ENCODE results near the gene DNMT3B. TPM values are rescaled to one million over a fixed set of nuclear protein-coding genes. Genes with fewer than 3 reads are reported as not detected.

Gene DNMT3B
- total and polyA plus RNA-seq, 7 experiments from 2014 or later = 0.32 to 2.5 (median 0.66) TPM

GRCh38 chr20:32828029-32828680 is 66.0 kb downstream of the DNMT3B start:
- intact Hi-C loops (cut with micrococcal nuclease) = loop anchor here in 1 of 2 donors (1.0 kb wide), 1 partner anchor 8 kb away; no protein-coding TSS in a partner anchor
- H3K4me3 Mint-ChIP-seq = peak overlapping the region in 7 of 10 donors; percentile 7 to 70 (median 23)
- CTCF ChIA-PET = interaction anchor here (1.2 kb wide), 1 partner anchor 9 kb away, joined by 3 read pairs; no protein-coding TSS in a partner anchor
- peak overlapping the region; percentile 16 for H3K27ac ChIP-seq (ENCODE audit: low read depth, low read length)
- H3K4me3 ChIP-seq (ENCODE audit: low read length) = no peak overlapping the region
- H3K4me1 ChIP-seq (ENCODE audit: control insufficient read depth in 2 of 2, insufficient read depth in 2 of 2, low read length in 2 of 2) = peaks cover 10 to 44% of the 10 kb centered on the region in 2 donors
- no peaks in the 10 kb centered on the region for H3K27me3 Mint-ChIP-seq
- H3K9me3 Mint-ChIP-seq = no peaks in the 10 kb centered on the region
- H3K36me3 Mint-ChIP-seq = peaks cover 6 to 35% (median 28%) of the 10 kb centered on the region in 5 donors
- DNase-seq = no peak
- H3K27me3 ChIP-seq (ENCODE audit: control insufficient read depth in 2 of 2, insufficient read depth in 2 of 2, low read length in 2 of 2) = no peaks in the 10 kb centered on the region
- no peak for ATAC-seq
- no peaks in the 10 kb centered on the region for H3K9me3 ChIP-seq (ENCODE audit: control insufficient read depth in 2 of 3, low read length in 3 of 3)
- peak overlapping the region; percentile 53 to 86 (median 73) for H3K27ac Mint-ChIP-seq
- POLR2A ChIA-PET = interaction anchor here (1.2 kb wide), 1 partner anchor 8 kb away, joined by 5 read pairs; the partner anchor contains the start of gene MAPRE1
- peaks cover 5 to 22% (median 7%) of the 10 kb centered on the region in 3 experiments for H3K36me3 ChIP-seq (ENCODE audit: control insufficient read depth in 2 of 3, insufficient read depth in 3 of 3, low read length in 3 of 3)
- H3K4me1 Mint-ChIP-seq = peaks cover 40 to 91% (median 84%) of the 10 kb centered on the region in 7 donors

- Mint-ChIP-seq H3K36me3 (peaks cover 6 to 35% (median 28%) of the 10 kb centered on the region in 5 donors), H3K27ac (peak overlapping the region; percentile 15 to 89 (median 84)), H3K4me3 (peak overlapping the region in 9 of 10 donors; percentile 11 to 70 (median 51)), H3K9me3 (no peaks in the 10 kb centered on the region), H3K27me3 (no peaks in the 10 kb centered on the region), H3K4me1 (peaks cover 35 to 87% (median 81%) of the 10 kb centered on the region in 7 donors)
- no peak for DNase-seq
- H3K36me3 ChIP-seq (ENCODE audit: control insufficient read depth in 2 of 3, insufficient read depth in 3 of 3, low read length in 3 of 3) = peaks cover 10 to 27% (median 14%) of the 10 kb centered on the region in 3 experiments
- ATAC-seq = no peak
- no peak overlapping the region for H3K27ac ChIP-seq (ENCODE audit: low read depth, low read length)
- no peak overlapping the region for H3K4me3 ChIP-seq (ENCODE audit: low read length)
- POLR2A ChIA-PET = interaction anchor here (0.6 to 1.8 kb wide), 3 partner anchors 8 to 11 kb away, joined by 3 to 10 read pairs (median 3); partner anchors contain the start of gene MAPRE1
- intact Hi-C loops (cut with micrococcal nuclease) = loop anchor here (2.0 to 5.0 kb wide), 2 partner anchors 37 kb away; no protein-coding TSS in a partner anchor
- peaks cover 8 to 49% of the 10 kb centered on the region in 2 donors for H3K4me1 ChIP-seq (ENCODE audit: control insufficient read depth in 2 of 2, insufficient read depth in 2 of 2, low read length in 2 of 2)
- CTCF ChIA-PET = interaction anchor here (0.7 to 1.2 kb wide), 3 partner anchors 9 to 39 kb away, joined by 3 to 4 read pairs (median 3); no protein-coding TSS in a partner anchor
- no peaks in the 10 kb centered on the region for H3K9me3 ChIP-seq (ENCODE audit: control insufficient read depth in 2 of 3, low read length in 3 of 3)
- no peaks in the 10 kb centered on the region for H3K27me3 ChIP-seq (ENCODE audit: control insufficient read depth in 2 of 2, insufficient read depth in 2 of 2, low read length in 2 of 2)
Observed at GRCh38 chr20:32829311-32830005, 67.3 kb downstream of the DNMT3B start.

- peak in 2 of 9 donors; percentile 18 to 33 for DNase-seq
- peak overlapping the region; percentile 34 to 90 (median 85) for H3K27ac Mint-ChIP-seq
Observed at GRCh38 chr20:32830437-32830836, 68.3 kb downstream of the DNMT3B start.

GRCh38 chr20:32831982-32832381 is 69.8 kb downstream of the DNMT3B start:
- intact Hi-C loops (cut with micrococcal nuclease) = loop anchor here (2.0 to 5.0 kb wide), 3 partner anchors 13 to 40 kb away; partner anchors contain the start of gene MAPRE1 (in 1 of the 2)
- no peak overlapping the region for H3K4me3 ChIP-seq (ENCODE audit: low read length)
- DNase-seq (no peak), ATAC-seq (no peak)
- peaks cover 8 to 55% of the 10 kb centered on the region in 2 donors for H3K4me1 ChIP-seq (ENCODE audit: control insufficient read depth in 2 of 2, insufficient read depth in 2 of 2, low read length in 2 of 2)
- H3K36me3 Mint-ChIP-seq = peaks cover 6 to 42% (median 24%) of the 10 kb centered on the region in 5 donors
- H3K27me3 Mint-ChIP-seq = no peaks in the 10 kb centered on the region
- no peaks in the 10 kb centered on the region for H3K9me3 ChIP-seq (ENCODE audit: control insufficient read depth in 2 of 3, low read length in 3 of 3)
- peaks cover 38 to 87% (median 83%) of the 10 kb centered on the region in 7 donors for H3K4me1 Mint-ChIP-seq
- no peak overlapping the region for H3K27ac ChIP-seq (ENCODE audit: low read depth, low read length)
- no peaks in the 10 kb centered on the region for H3K27me3 ChIP-seq (ENCODE audit: control insufficient read depth in 2 of 2, insufficient read depth in 2 of 2, low read length in 2 of 2)
- no peaks in the 10 kb centered on the region for H3K9me3 Mint-ChIP-seq
- peak overlapping the region in 8 of 9 donors; percentile 82 to 92 (median 88) for H3K27ac Mint-ChIP-seq
- CTCF ChIA-PET = interaction anchor here (1.2 kb wide), 1 partner anchor 41 kb away, joined by 3 read pairs; no protein-coding TSS in a partner anchor
- H3K4me3 Mint-ChIP-seq = peak overlapping the region; percentile 17 to 81 (median 69)
- H3K36me3 ChIP-seq (ENCODE audit: control insufficient read depth in 2 of 3, insufficient read depth in 3 of 3, low read length in 3 of 3) = peaks cover 10 to 29% (median 14%) of the 10 kb centered on the region in 3 experiments
- POLR2A ChIA-PET = interaction anchor here (2.1 kb wide), 1 partner anchor 11 kb away, joined by 10 read pairs; no protein-coding TSS in a partner anchor

More at GRCh38 chr20:32830437-32830836, 68.3 kb downstream of the DNMT3B start:
- H3K4me3 ChIP-seq (ENCODE audit: low read length) = no peak overlapping the region
- intact Hi-C loops (cut with micrococcal nuclease) = loop anchor here (2.0 to 5.0 kb wide), 2 partner anchors 38 kb away; no protein-coding TSS in a partner anchor
- peaks cover 35 to 87% (median 78%) of the 10 kb centered on the region in 7 donors for H3K4me1 Mint-ChIP-seq
- ChIA-PET CTCF (interaction anchor here (1.0 kb wide), 1 partner anchor 10 kb away, joined by 4 read pairs; no protein-coding TSS in a partner anchor), POLR2A (interaction anchor here (0.7 to 1.8 kb wide), 2 partner anchors 9 to 10 kb away, joined by 3 to 10 read pairs; partner anchors contain the start of gene MAPRE1)
- H3K36me3 ChIP-seq (ENCODE audit: control insufficient read depth in 2 of 3, insufficient read depth in 3 of 3, low read length in 3 of 3) = peaks cover 10 to 27% (median 14%) of the 10 kb centered on the region in 3 experiments
- peaks cover 6 to 35% (median 28%) of the 10 kb centered on the region in 5 donors for H3K36me3 Mint-ChIP-seq
- no peaks in the 10 kb centered on the region for H3K27me3 Mint-ChIP-seq
- no peaks in the 10 kb centered on the region for H3K27me3 ChIP-seq (ENCODE audit: control insufficient read depth in 2 of 2, insufficient read depth in 2 of 2, low read length in 2 of 2)
- peak overlapping the region in 8 of 10 donors; percentile 12 to 70 (median 54) for H3K4me3 Mint-ChIP-seq
- H3K4me1 ChIP-seq (ENCODE audit: control insufficient read depth in 2 of 2, insufficient read depth in 2 of 2, low read length in 2 of 2) = peaks cover 8 to 49% of the 10 kb centered on the region in 2 donors
- H3K9me3 Mint-ChIP-seq = no peaks in the 10 kb centered on the region
- no peak overlapping the region for H3K27ac ChIP-seq (ENCODE audit: low read depth, low read length)
- H3K9me3 ChIP-seq (ENCODE audit: control insufficient read depth in 2 of 3, low read length in 3 of 3) = no peaks in the 10 kb centered on the region
- ATAC-seq = peak; percentile 84

- peak overlapping the region; percentile 46 to 93 (median 89) for H3K27ac Mint-ChIP-seq
- peaks cover 38 to 86% (median 81%) of the 10 kb centered on the region in 7 donors for H3K4me1 Mint-ChIP-seq
- peak in 4 of 9 donors; percentile 15 to 29 (median 24) for DNase-seq
- POLR2A ChIA-PET = interaction anchor here (0.7 to 2.1 kb wide), 4 partner anchors 10 to 36 kb away, joined by 3 to 10 read pairs (median 3); no protein-coding TSS in a partner anchor
- Histone ChIP-seq H3K4me3 (ENCODE audit: low read length) (peak overlapping the region; percentile 24), H3K27me3 (ENCODE audit: control insufficient read depth in 2 of 2, insufficient read depth in 2 of 2, low read length in 2 of 2) (no peaks in the 10 kb centered on the region), H3K4me1 (ENCODE audit: control insufficient read depth in 2 of 2, insufficient read depth in 2 of 2, low read length in 2 of 2) (peaks cover 8 to 59% of the 10 kb centered on the region in 2 donors), H3K9me3 (ENCODE audit: control insufficient read depth in 2 of 3, low read length in 3 of 3) (no peaks in the 10 kb centered on the region), H3K36me3 (ENCODE audit: control insufficient read depth in 2 of 3, insufficient read depth in 3 of 3, low read length in 3 of 3) (peaks cover 10 to 28% (median 14%) of the 10 kb centered on the region in 3 experiments), H3K27ac (ENCODE audit: low read depth, low read length) (no peak overlapping the region)
- no peaks in the 10 kb centered on the region for H3K9me3 Mint-ChIP-seq
- H3K36me3 Mint-ChIP-seq = peaks cover 6 to 46% (median 29%) of the 10 kb centered on the region in 5 donors
- intact Hi-C loops (cut with micrococcal nuclease) = loop anchor here (2.0 to 5.0 kb wide), 2 partner anchors 14 to 40 kb away; partner anchors contain the start of gene MAPRE1 (in 1 of the 2)
- no peaks in the 10 kb centered on the region for H3K27me3 Mint-ChIP-seq
- peak; percentile 52 for ATAC-seq
- CTCF ChIA-PET = interaction anchor here (1.2 kb wide), 1 partner anchor 42 kb away, joined by 3 read pairs; no protein-coding TSS in a partner anchor
- H3K4me3 Mint-ChIP-seq = peak overlapping the region; percentile 61 to 82 (median 73)
Observed at GRCh38 chr20:32832664-32833063, 70.5 kb downstream of the DNMT3B start.

Data from naive thymus-derived CD4-positive, alpha-beta T cell (primary cell).